OCI-LY1 (cell line): Measurements from ENCODE around the gene ASB12.

Experiments
- EZH2 ChIP-seq: fragments of 200-600 bp; sonication (generic), shearing (Covaris generic); IDR thresholded peaks from 2 replicates; pipeline ENCODE4 v1.8.0; 2017; ENCODE audit warnings: borderline replicate concordance, mixed run types, mild to moderate bottlenecking, antibody characterized with exemption, low read length, moderate library complexity, mixed read lengths
- TF ChIP-seq, protein P1 (sequence below): fragments of 200-600 bp; sonication (generic), shearing (Covaris generic); IDR thresholded peaks from 2 replicates; pipeline ENCODE4 v1.5.1; 2017; ENCODE audit warnings: mild to moderate bottlenecking, antibody characterized with exemption, low read length, moderate library complexity, mixed read lengths

DNA sequence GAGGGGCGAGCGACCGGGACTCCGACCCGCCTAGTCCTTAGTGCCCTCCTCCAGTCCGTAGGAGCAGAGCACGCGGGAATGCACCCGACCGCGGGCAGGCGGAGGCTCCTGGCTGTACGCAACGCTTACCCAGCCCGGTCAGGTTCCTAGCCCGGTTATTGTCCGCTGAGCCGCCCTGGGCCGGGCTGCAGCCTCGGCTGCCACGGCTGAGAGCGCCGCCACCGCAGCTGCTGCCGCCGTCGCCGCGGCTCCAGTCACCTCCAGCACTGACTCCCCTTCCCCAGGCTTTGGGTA, 25.0 kb downstream of the ASB12 start, which contains the start of gene AMER1:
- TF ChIP-seq, protein P1, sequence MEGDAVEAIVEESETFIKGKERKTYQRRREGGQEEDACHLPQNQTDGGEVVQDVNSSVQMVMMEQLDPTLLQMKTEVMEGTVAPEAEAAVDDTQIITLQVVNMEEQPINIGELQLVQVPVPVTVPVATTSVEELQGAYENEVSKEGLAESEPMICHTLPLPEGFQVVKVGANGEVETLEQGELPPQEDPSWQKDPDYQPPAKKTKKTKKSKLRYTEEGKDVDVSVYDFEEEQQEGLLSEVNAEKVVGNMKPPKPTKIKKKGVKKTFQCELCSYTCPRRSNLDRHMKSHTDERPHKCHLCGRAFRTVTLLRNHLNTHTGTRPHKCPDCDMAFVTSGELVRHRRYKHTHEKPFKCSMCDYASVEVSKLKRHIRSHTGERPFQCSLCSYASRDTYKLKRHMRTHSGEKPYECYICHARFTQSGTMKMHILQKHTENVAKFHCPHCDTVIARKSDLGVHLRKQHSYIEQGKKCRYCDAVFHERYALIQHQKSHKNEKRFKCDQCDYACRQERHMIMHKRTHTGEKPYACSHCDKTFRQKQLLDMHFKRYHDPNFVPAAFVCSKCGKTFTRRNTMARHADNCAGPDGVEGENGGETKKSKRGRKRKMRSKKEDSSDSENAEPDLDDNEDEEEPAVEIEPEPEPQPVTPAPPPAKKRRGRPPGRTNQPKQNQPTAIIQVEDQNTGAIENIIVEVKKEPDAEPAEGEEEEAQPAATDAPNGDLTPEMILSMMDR = no peak
- TF ChIP-seq EZH2 = no peak
